Adrenal gland (tissue), 19 donors: Measurements from ENCODE around the gene LSM2. TPM values are rescaled to one million over a fixed set of nuclear protein-coding genes. Genes with fewer than 3 reads are reported as not detected.
"Not testable (repeated sequence)": the region's sequence is repeated elsewhere in the genome, so short reads cannot be mapped to it uniquely, and the experiment has no call there.

Experiments
- DNase-seq, 7 donors: peaks; one replicate each; pipeline ENCODE4 v3.0.0-alpha.2; 2019 to 2020
- H3K27ac ChIP-seq, 5 donors: fragments of 200-600 bp; sonication (generic) in 4 of 5; 1 replicate in 3 of 5; 2 replicates in 2 of 5; pipeline versions ENCODE4 v1.5.1 to v1.8.0; 2016 to 2020; ENCODE audit warnings: mild to moderate bottlenecking in 1 of 5
- H3K27me3 ChIP-seq: fragments of 200-600 bp; 2 replicates; pipeline ENCODE4 v1.8.0; 2021
- H3K36me3 ChIP-seq, 2 donors: fragments of 200-600 bp; replicated peaks in 1 of 2; 1 replicate in 1 of 2; 2 replicates in 1 of 2; pipeline versions ENCODE4 v1.5.1 to v1.8.0; 2018 to 2022
- H3K4me1 ChIP-seq, 2 donors: fragments of 200-600 bp; replicated peaks in 1 of 2; 1 replicate in 1 of 2; 2 replicates in 1 of 2; pipeline versions ENCODE4 v1.5.1 to v1.8.0; 2018 to 2021
- H3K4me3 ChIP-seq, 4 donors: fragments of 200-600 bp; sonication (generic) in 3 of 4; one replicate each; pipeline ENCODE4 v1.5.1; 2016 to 2018
- H3K9me3 ChIP-seq, 3 donors: fragments of 200-600 bp; sonication (generic) in 1 of 3; replicated peaks in 1 of 3; 1 replicate in 2 of 3; 2 replicates in 1 of 3; pipeline versions ENCODE4 v1.5.1 to v1.8.0; 2016 to 2021
- CTCF ChIP-seq, 6 experiments: fragments of 450-650 bp in 4 of 6; fragments of 200-600 bp in 2 of 6; sonication (generic) in 1 of 6; IDR thresholded peaks; 1 replicate in 5 of 6; 2 replicates in 1 of 6; pipeline versions ENCODE4 v1.5.1 to v1.8.0; 2016 to 2021; ENCODE audit warnings: antibody characterized with exemption in 6 of 6, mild to moderate bottlenecking in 2 of 6, moderate library complexity in 1 of 6
- POLR2A ChIP-seq, 2 donors: fragments of 450-650 bp; IDR thresholded peaks; one replicate each; pipeline ENCODE4 v1.6.1; 2017; ENCODE audit warnings: antibody characterized with exemption in 2 of 2, mild to moderate bottlenecking in 2 of 2, moderate library complexity in 1 of 2
- WGBS, 4 donors: extraction: QIAGEN DNeasy Blood & Tissue Kit in 2 of 4; methylation state at CpG; one replicate each; pipeline versions ENCODE4 v1.1.5 to v1.1.7; 2013 to 2017; 5-methylcytosine and 5-hydroxymethylcytosine counted together
- intact Hi-C, 2 donors: fragments of 100-400 bp; cut with DNase I; formaldehyde crosslinking; loops; one replicate each; pipeline versions ENCODE4 v1.14.1 to v1.15.0; 2022 to 2023
- long read RNA-seq, 10 donors: library from polyadenylated mRNA in 3 of 10; unstranded in 2 of 10; stranded (forward) in 1 of 10; transcript quantifications; one replicate each; pipeline ENCODE4 v2.0.0 and lab custom pipeline, GENCODE V29; 2021 to 2026
- polyA plus RNA-seq, 3 donors: library from polyadenylated mRNA; stranded (reverse); fragments of 200-250 nt in 2 of 3; fragments of 350-450 nt in 1 of 3; fragmentation: Illumina TruSeq in 1 of 3; extraction: RNeasy Lipid Tissue Mini Kit (QIAGEN cat#74804) in 1 of 3; gene quantifications; one replicate each; pipeline ENCODE4 v1.2.3, GENCODE V29; 2013 to 2014
- total RNA-seq, 9 donors: library from RNA; depleted of rRNA in 4 of 9; stranded (reverse); fragments of >200 nt in 4 of 9; fragments of 120-200 nt in 1 of 9; fragmentation: NEBNext Ultra II Directional in 1 of 9; extraction: Animal tissue kit (Norgen Biotek cat#: 25700) in 1 of 9; gene quantifications; one replicate each; pipeline versions ENCODE4 v1.1.0 to v1.2.4, GENCODE V29; 2013 to 2023
- donor health status: healthy with polysubstance abuse.
- donor health status: Bipolar disorder and iron deficiency.
- donor health status: DM: yes; HTN: yes; CAD: no.
- donor health status: DM: no; HTN: no; CAD: no.
- donor health status: DM: no; HTN: no; CAD: no.
- donor health status: DM: yes; HTN: yes; CAD: no.

The LSM2 gene
- 10 to 100 TPM; 29.2 to 61.3 (median 43.5) TPM for total RNA-seq
- 10 to 100 TPM; 28.0 to 55.2 (median 42.8) TPM for polyA plus RNA-seq
- long read RNA-seq, donor 1, transcript LSM2-208 (5 exons, 876 nt): major isoform, 26 of 26 reads
- long read RNA-seq, donor 1, partial matches to known transcripts: 0 of 26 reads
- long read RNA-seq, donor 1, other reads (novel, unspliced or antisense): 0 of 26 reads
- long read RNA-seq, donor 2, transcript LSM2-208 (5 exons, 876 nt): major isoform, 15 of 21 reads
- long read RNA-seq, donor 2, partial matches to known transcripts: 5 of 21 reads
- long read RNA-seq, donor 2, other reads (novel, unspliced or antisense): 0 of 21 reads
- long read RNA-seq, donor 3, transcript LSM2-208 (5 exons, 876 nt): major isoform, 23 of 24 reads
- long read RNA-seq, donor 3, partial matches to known transcripts: 0 of 24 reads
- long read RNA-seq, donor 3, other reads (novel, unspliced or antisense): 0 of 24 reads
- long read RNA-seq, donor 4, transcript LSM2-208 (5 exons, 876 nt): major isoform, 30 of 35 reads
- long read RNA-seq, donor 4, partial matches to known transcripts: 1 of 35 reads
- long read RNA-seq, donor 4, other reads (novel, unspliced or antisense): 1 of 35 reads
- long read RNA-seq, donor 5, transcript LSM2-208 (5 exons, 876 nt): major isoform, 39 of 44 reads
- long read RNA-seq, donor 5, partial matches to known transcripts: 2 of 44 reads
- long read RNA-seq, donor 5, other reads (novel, unspliced or antisense): 3 of 44 reads
- long read RNA-seq, donor 6, transcript LSM2-208 (5 exons, 876 nt): major isoform, 44 of 48 reads
- long read RNA-seq, donor 6, partial matches to known transcripts: 0 of 48 reads
- long read RNA-seq, donor 6, other reads (novel, unspliced or antisense): 2 of 48 reads
- long read RNA-seq, donor 7, transcript LSM2-208 (5 exons, 876 nt): major isoform, 19 of 20 reads
- long read RNA-seq, donor 7, partial matches to known transcripts: 0 of 20 reads
- long read RNA-seq, donor 7, other reads (novel, unspliced or antisense): 0 of 20 reads
- long read RNA-seq, donor 8, transcript LSM2-208 (5 exons, 876 nt): major isoform, 31 of 33 reads
- long read RNA-seq, donor 8, partial matches to known transcripts: 0 of 33 reads
- long read RNA-seq, donor 8, other reads (novel, unspliced or antisense): 0 of 33 reads
- long read RNA-seq, donor 9, transcript LSM2-208 (5 exons, 876 nt): major isoform, 21 of 23 reads
- long read RNA-seq, donor 9, partial matches to known transcripts: 0 of 23 reads
- long read RNA-seq, donor 9, other reads (novel, unspliced or antisense): 0 of 23 reads
- long read RNA-seq, donor 10, transcript LSM2-208 (5 exons, 876 nt): major isoform, 6 of 6 reads
- long read RNA-seq, donor 10, partial matches to known transcripts: 0 of 6 reads
- long read RNA-seq, donor 10, other reads (novel, unspliced or antisense): 0 of 6 reads

DNA sequence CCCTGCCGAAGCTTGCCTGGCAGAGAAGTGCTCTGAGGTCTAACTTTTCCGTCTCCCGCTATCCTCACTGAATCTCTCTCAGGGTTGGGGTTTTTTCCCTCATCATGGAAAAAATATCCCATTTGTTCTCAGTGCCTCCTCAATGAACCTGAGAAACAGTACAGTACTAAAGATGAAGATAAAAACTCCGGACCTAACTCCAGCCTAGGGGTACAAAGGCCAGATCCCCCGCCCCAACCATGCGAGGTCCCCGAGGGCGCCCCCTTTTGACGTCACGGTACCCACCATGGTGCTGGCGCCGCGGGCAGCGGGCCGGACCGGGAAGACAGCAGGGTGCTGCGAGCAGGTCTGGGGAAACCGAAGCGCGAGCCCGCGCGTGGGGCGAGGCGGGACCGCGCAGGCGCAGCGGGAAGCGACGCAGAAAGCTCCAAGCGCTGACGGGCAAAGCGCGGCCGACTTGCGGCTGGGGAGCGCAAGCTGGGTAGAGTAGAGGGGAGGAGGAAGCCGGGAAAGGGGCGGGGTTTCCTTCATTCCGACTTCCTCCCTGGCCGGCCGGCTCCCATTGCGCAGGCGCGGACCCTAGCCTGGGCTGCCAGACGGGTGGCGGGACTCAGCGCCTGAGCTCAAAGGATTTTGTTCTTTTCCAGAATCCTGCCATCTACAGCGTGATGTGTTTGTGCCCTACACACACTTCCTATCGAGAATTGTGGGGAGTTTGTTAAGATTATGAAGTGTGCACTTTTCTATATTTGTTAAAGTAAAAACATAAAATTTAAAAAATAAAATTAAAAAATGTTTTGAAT is at the start of gene LSM2:
LSM2 (minus strand) TSS at position 497 of the 803 bp plus-strand sequence; CDS start at position 288, 209 bp downstream.
- Histone ChIP-seq H3K27ac (peak within 1 kb of the TSS; percentile 58 to 94 (median 93)), H3K9me3 (no peaks in the 10 kb centered on the region), H3K4me3 (peak within 1 kb of the TSS; percentile 13 to 74 (median 63)), H3K4me1 (peaks cover 6 to 19% of the 10 kb centered on the region in 2 donors), H3K36me3 (peaks cover 0 to 15% of the 10 kb centered on the region in 2 donors), H3K27me3 (no peaks in the 10 kb centered on the region)
- DNase-seq: peak; percentile 98 to 99 (median 98)
- WGBS, 4 donors: 0 to 1% (median 1%) methylated on average over 18 to 51 of the region's 51 CpGs
- TF ChIP-seq POLR2A (IDR thresholded peaks at IDR 0.05): peak; percentile 70 to 91
- peak in 3 of 6 experiments; percentile 10 to 28 (median 23) for TF ChIP-seq CTCF (IDR thresholded peaks at IDR 0.05)
- intact Hi-C loops: no loop called here

DNA sequence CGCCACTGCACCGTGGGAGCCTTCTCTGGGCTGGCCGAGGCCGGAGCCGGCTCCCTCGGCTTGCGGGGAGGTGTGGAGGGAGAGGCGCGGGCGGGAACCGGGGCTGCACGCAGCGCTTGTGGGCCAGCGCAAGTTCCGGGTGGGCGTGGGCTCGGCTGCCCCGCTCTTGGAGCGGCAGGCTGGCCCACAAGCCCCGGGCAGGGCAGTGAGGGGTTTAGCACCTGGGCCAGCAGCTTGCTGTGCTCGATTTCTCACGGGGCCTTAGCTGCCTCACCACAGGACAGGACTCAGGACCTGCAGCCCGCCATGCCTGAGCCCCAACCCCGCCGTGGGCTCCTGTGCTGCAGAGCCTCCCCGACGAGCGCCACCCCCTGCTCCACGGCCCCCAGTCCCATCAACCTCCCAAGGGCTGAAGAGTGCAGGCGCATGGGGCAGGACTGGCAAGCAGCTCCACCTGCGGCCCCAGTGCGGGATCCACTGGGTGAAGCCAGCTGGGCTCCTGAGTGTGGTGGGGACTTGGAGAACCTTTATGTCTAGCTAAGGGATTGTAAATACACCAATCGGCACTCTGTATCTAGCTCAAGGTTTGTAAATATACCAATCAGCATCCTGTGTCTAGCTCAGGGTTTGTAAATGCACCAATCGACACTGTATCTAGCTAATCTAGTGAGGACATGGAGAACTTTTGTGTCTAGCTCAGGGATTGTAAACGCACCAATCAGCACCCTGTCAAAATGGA is 45.4 kb upstream of the LSM2 start:
- intact Hi-C loops, H3K27ac ChIP-seq, H3K27me3 ChIP-seq, H3K36me3 ChIP-seq, DNase-seq, H3K4me3 ChIP-seq, H3K9me3 ChIP-seq, H3K4me1 ChIP-seq: not testable (repeated sequence)
- WGBS, 4 donors: 77 to 93% (median 88%) methylated on average over 8 to 35 of the region's 35 CpGs

- intact Hi-C loops: no loop called here
- no peak for DNase-seq
- H3K9me3 ChIP-seq: no peaks in the 10 kb centered on the region
- no peaks in the 10 kb centered on the region for H3K4me1 ChIP-seq
- 55 to 70% (median 64%) methylated on average over 2 of the region's 2 CpGs for WGBS, 4 donors
- no peaks in the 10 kb centered on the region for H3K27me3 ChIP-seq
- H3K36me3 ChIP-seq: no peaks in the 10 kb centered on the region
- no peak overlapping the region for H3K27ac ChIP-seq
- no peak overlapping the region for H3K4me3 ChIP-seq
- no peak for TF ChIP-seq CTCF (IDR thresholded peaks at IDR 0.05)
- TF ChIP-seq POLR2A (IDR thresholded peaks at IDR 0.05): no peak
Observed at GRCh38 chr6:31851485-31851832, 44.7 kb upstream of the LSM2 start.
